CD4-positive, alpha-beta T cell treated with Interleukin-15 for 1 hour (primary cell): ENCODE data around the gene PTX4.
"Not testable (repeated sequence)": the region's sequence is repeated elsewhere in the genome, so short reads cannot be mapped to it uniquely, and the experiment has no call there.

Source experiments
- DNase-seq: peaks from one replicate; pipeline ENCODE4 v3.0.0-alpha.2; 2020

PTX4 gene

GRCh38 chr16:1478937-1479336, 9.8 kb downstream of the PTX4 start:
- DNase-seq = not testable (repeated sequence)

- no peak for DNase-seq
These were observed 11.7 kb downstream of the PTX4 start for GRCh38 chr16:1477033-1477432.

GRCh38 chr16:1475552-1476114, 13.1 kb downstream of the PTX4 start:
- DNase-seq = no peak

GRCh38 chr16:1474796-1475551, 13.8 kb downstream of the PTX4 start, which contains the start of gene CLCN7:
CLCN7 (minus strand) TSS chr16:1475028; CDS start chr16:1474974, 54 bp downstream.
- peak; percentile 85 for DNase-seq

GRCh38 chr16:1474082-1474795, 14.5 kb downstream of the PTX4 start:
- DNase-seq = no peak

- DNase-seq = no peak
These were observed 15.8 kb downstream of the PTX4 start for GRCh38 chr16:1472974-1473373.

GRCh38 chr16:1471569-1472194, 17.1 kb downstream of the PTX4 start:
- no peak for DNase-seq

GRCh38 chr16:1470481-1471251, 18.1 kb downstream of the PTX4 start:
- peak; percentile 61 for DNase-seq

GRCh38 chr16:1469693-1470201, 19.0 kb downstream of the PTX4 start:
- peak; percentile 54 for DNase-seq

- not testable (repeated sequence) for DNase-seq
These were observed 19.6 kb downstream of the PTX4 start for GRCh38 chr16:1469141-1469540.

- DNase-seq = no peak
These were observed 20.3 kb downstream of the PTX4 start for GRCh38 chr16:1468426-1468810.

- DNase-seq = no peak
These were observed 21.7 kb downstream of the PTX4 start for GRCh38 chr16:1466968-1467521.

- DNase-seq = no peak
These were observed 22.7 kb downstream of the PTX4 start for GRCh38 chr16:1466054-1466453.

- DNase-seq = no peak
These were observed 23.2 kb downstream of the PTX4 start for GRCh38 chr16:1465567-1465915.

- DNase-seq = no peak
These were observed 23.7 kb downstream of the PTX4 start for GRCh38 chr16:1464894-1465566.

GRCh38 chr16:1464196-1464893, 24.4 kb downstream of the PTX4 start:
- DNase-seq = no peak

- DNase-seq = no peak
These were observed 27.6 kb downstream of the PTX4 start for GRCh38 chr16:1461146-1461545.

GRCh38 chr16:1460602-1461138, 28.1 kb downstream of the PTX4 start:
- DNase-seq = no peak

- no peak for DNase-seq
These were observed 28.8 kb downstream of the PTX4 start for GRCh38 chr16:1459967-1460366.

- DNase-seq = peak; percentile 80
These were observed 29.8 kb downstream of the PTX4 start for GRCh38 chr16:1458977-1459341.
